ENCODE measurements around the gene ATP6V1D.
"Not testable (repeated sequence)": the region's sequence is repeated elsewhere in the genome, so short reads cannot be mapped to it uniquely, and the experiment has no call there.

The ATP6V1D gene

DNA sequence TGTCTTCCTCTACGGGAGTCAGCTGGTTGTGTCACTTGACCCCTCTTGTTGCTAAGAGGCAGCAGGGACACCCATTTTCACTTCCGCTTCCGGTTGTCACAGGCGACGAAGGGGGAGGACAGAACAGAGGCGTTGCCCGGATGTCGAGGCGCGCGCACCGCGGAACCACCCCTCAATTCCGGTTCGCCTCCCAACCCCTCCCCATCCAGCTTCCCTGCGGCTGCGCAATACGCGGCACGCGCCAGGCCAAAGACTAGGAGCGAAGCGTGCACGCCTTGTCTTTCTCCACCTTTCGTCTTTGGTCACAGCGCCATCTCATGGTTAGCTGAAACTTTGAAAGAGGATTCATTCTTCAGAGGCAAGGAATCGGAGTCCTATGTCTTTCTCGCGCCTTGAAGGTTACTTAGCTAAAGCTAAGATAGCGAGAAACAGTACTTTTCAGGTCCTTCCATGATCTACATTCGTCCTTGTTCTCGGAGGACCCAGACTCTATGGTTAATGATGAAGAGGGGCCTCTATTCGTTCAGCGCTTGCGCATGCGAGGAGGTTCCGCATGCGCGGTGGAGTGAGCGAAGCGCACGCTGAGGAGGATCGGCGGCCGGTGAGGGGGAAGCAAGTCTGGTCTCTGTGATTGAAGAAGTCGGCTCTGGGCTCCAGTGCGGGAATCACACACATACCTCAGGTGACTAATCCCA is at the start of gene ATP6V1D, which contains the start of gene EIF2S1:
Gene ATP6V1D (minus strand): TSS at position 30 of the 695 bp plus-strand sequence. CDS start 106 bp downstream, outside the sequence.
Gene EIF2S1 (plus strand): TSS at position 554 of the 695 bp plus-strand sequence. CDS start 4,440 bp downstream, outside the sequence.
- DNase-seq (ENCODE audit: low spot score), result peak; percentile 99

- not testable (repeated sequence) for DNase-seq (ENCODE audit: low spot score)
These were observed 48.7 kb upstream of the ATP6V1D start for GRCh38 chr14:67408122-67408801.

- no peak for DNase-seq (ENCODE audit: low spot score)
These were observed 46.2 kb upstream of the ATP6V1D start for GRCh38 chr14:67405771-67406170.

DNA sequence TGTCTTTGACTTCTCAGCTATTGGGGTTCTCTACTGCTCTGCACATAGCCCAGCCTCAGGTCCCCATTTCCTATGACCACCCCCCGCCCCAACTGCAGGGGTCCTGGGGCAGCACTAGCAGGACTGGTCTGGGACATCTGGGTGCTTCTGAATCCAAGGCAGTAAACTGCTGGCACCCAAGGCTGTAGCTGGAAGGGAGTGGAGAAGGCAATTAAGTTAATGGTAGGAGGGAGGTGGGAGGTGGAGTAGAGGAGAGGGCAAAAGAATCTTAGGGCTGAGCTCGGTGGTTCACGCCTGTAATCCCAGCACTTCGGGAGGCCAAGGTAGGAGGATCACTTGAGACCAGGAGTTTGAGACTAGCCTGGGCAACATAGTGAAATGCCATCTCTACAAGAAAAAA is 40.8 kb upstream of the ATP6V1D start:
- no peak for DNase-seq (ENCODE audit: low spot score)

DNA sequence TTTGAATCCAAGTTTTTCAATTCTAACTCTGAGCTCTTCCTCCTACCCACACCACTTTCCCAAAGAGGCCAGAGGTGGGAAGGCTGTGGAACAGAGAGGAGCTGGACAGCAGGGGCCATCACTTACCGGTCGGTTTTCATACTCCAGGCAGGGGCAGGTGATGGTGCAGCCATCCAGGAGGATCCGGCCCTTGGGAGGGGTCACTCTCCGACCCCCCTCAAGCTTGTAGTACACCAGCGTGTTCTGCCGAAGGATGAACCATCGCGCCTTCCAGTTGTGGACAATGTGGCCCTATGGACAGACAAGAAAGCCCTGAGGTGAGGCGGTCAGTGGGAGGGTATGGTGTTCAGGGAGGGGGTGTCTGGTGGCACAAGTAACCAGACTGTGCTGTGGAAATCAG is 37.9 kb upstream of the ATP6V1D start:
- DNase-seq (ENCODE audit: low spot score), result no peak

GRCh38 chr14:67396381-67396970 is 36.9 kb upstream of the ATP6V1D start:
- DNase-seq (ENCODE audit: low spot score), result peak; percentile 67

GRCh38 chr14:67395876-67396189 is 36.2 kb upstream of the ATP6V1D start:
- DNase-seq (ENCODE audit: low spot score), result peak; percentile 31

DNA sequence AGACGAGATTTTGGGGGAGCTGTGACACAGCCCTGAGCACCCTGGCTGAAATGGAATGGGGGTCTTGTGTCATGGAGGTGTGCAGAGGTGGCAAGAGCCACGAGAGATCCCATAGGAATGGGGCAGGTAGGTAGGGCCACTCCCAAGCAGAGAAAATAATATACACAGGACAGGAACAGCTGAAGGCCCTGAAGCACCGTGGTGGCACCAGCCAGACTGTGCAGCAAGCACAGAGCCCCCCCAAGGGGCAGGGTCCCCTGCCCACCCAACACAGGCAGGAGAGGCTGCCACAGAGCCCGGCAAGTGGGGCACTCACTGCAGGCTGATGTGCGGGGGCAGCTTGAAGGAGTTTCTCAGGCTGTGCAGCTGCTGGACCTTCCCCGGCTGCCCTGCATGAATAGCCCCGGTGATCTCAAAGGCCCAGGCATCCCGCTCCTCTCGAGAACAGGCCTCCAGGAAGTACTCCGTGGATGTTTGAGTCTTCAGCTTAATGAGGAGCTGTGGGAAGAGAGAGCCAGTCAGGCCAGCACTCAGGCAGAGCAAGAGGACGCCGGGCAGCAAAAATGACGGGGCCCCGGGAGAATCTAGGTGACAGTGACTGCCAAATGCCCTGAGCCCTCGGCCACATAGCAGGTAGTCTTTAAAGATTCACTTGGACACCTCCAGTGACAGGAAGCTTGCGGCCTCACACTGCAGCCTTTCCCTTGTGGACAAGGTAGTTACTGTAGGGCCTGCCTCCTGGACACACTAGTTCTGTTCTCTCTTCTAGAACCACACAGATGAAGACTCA is 35.7 kb upstream of the ATP6V1D start:
- no peak for DNase-seq (ENCODE audit: low spot score)

GRCh38 chr14:67393689-67394088 is 34.1 kb upstream of the ATP6V1D start:
- DNase-seq (ENCODE audit: low spot score), result no peak

DNA sequence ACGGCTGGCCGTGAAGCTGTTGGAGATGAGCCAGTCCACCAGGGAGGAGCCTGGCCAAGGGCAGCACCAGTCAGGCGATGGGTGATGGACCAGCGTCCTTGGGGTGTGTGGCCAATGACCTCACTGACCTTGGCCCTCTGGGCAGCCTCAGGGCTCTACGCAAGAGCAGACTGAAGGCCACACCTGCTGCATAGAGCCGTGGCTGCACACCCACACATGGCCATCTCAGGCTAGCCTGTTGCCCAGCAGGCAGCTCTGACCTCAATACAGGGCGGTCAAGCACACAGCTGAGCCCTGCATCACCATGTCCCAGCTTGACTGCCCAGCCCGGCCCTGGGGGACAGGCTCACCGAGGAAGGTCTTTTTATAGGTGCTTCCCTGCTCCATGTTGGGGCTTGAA is 33.2 kb upstream of the ATP6V1D start:
- DNase-seq (ENCODE audit: low spot score), result no peak

- no peak for DNase-seq (ENCODE audit: low spot score)
These were observed 32.5 kb upstream of the ATP6V1D start for GRCh38 chr14:67392123-67392522.

- DNase-seq (ENCODE audit: low spot score), result no peak
These were observed 31.7 kb upstream of the ATP6V1D start for GRCh38 chr14:67391268-67391667.

DNA sequence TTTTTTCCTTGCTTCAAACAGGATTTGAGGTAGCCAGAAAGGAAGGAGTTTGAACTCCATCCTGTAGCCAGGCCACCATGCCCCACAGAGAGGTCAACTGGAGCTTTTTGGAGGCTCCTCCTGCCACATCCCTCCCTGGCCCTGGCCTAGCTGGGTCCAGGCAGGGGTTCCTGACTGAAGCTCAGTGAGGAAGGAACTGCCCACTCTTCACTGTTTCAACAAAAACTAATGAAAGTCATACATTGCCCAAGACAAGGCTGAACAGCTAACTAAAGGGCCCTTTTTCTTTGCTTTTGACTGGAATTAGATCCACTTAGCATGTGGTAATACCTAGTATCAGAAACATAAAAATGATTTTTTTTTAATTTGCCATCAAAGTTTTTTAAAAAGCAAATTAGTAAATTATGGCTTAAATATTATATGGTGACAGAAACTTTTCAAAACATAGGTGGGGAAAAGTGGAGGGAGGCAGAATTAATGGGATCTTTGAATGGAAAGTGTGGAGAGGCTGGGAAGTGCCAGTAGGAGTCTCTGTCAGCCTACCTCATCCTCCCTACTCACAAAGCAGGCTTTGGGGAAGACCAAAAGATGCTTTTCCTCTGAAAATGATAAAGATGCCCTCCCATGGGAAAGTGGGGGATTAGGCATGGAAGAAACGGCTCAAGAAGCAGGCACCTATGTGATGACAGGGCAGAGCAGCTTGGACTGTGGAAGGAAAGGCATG is 30.4 kb upstream of the ATP6V1D start:
- DNase-seq (ENCODE audit: low spot score), result no peak

- no peak for DNase-seq (ENCODE audit: low spot score)
These were observed 29.7 kb upstream of the ATP6V1D start for GRCh38 chr14:67389275-67389674.

DNA sequence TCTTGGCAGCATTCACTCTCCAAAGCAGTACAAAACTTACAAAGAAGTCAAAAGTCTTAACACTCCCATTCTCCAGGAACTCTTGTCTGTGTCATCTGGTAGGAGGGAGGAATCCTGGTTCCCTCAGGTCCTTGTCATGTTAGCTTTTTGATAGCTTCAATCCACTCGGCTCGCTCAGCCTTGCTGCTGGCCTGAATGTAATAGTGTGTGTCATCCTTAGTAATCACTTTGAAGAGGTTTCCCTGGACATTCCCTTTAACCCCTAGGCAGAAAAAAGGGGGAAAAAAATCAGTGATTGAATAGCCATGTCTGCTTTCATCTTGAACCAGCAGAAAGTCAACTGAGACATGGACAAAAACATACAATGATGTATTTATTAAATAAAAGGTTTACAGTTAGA is 27.6 kb upstream of the ATP6V1D start:
- peak; percentile 37 for DNase-seq (ENCODE audit: low spot score)

DNA sequence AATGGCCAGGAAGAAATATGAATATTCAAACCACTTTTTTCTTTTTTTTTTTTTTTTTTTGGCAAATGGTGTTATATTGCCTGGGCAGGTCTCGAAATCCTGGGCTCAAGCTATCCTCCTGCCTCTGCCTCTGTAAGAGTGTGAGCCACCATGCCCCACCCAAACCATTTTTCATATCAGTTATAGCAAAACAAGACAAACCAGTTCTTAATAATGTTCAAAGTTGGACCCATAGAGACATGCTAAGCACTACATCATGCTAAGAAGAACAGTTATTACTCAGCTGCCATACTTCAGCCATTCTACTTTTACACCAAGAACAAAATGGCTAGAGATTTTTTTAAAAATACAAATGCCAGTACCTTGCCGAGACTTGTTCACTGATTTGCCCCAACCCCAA is 26.0 kb upstream of the ATP6V1D start:
- no peak for DNase-seq (ENCODE audit: low spot score)

DNA sequence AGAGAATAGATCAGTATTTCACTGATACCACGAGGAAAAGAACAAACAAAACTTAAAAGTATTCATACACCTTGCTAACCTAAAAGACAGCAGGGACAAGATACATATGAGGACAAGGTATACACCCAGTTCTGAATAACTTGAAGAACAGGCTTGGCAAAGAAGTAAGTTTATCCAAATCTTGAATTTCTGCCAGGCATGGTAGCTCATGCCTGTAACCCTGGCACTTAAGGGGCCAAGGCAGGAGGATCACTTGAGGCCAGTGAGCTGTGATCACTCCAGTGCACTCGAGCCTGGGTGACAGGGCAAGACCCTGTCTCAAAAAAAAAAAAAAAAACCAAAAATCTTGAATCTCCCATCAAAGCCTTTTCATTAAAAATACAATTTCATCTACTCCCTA is 25.5 kb upstream of the ATP6V1D start:
- no peak for DNase-seq (ENCODE audit: low spot score)

- no peak for DNase-seq (ENCODE audit: low spot score)
These were observed 18.3 kb upstream of the ATP6V1D start for GRCh38 chr14:67377916-67378315.

GRCh38 chr14:67373347-67373746 is 13.7 kb upstream of the ATP6V1D start:
- DNase-seq (ENCODE audit: low spot score), result no peak

- no peak for DNase-seq (ENCODE audit: low spot score)
These were observed 13.2 kb upstream of the ATP6V1D start for GRCh38 chr14:67372833-67373232.

GRCh38 chr14:67371247-67372148 is 11.9 kb upstream of the ATP6V1D start:
- DNase-seq (ENCODE audit: low spot score), result no peak

All from AG08395 (cell line).